Heart left ventricle (tissue), 13 donors: ENCODE data around the gene ZNF536.

ENCODE experiments used
- CTCF ChIP-seq, 12 donors: fragments of 200-600 bp; sonication (generic) in 4 of 12; IDR thresholded peaks; one replicate each; pipeline versions ENCODE4 v1.5.0 to v1.8.0; 2018 to 2022; ENCODE audit warnings: antibody characterized with exemption in 12 of 12, mild to moderate bottlenecking in 5 of 12
- POLR2A ChIP-seq, 2 donors: fragments of 450-650 bp; IDR thresholded peaks; one replicate each; pipeline ENCODE4 v1.6.1; 2017; ENCODE audit warnings: antibody characterized with exemption in 2 of 2, mild to moderate bottlenecking in 2 of 2, moderate library complexity in 2 of 2
- donor health status: ischemic (EF 13 %, LVEDD 7.1; RV severe dilation, severe dysfunction).
- donor health status: DM: no; HTN: yes; CAD: no.
- donor health status: DM: no; HTN: no; CAD: no.
- donor health status: ischemic (EF 25% LVEDD 6.9; RV normal size, moderate dysfunction).
- donor health status: ischemic (EF 25% LVEDD 5.7; RV mildly dilated, moderate dysfunction).
- donor health status: ischemic (EF 35%, LVEDD 5.7; RV mildly dilated, moderate dysfunction).
- donor health status: nonischemic (EF 11% LVEDD 7.7; RV severe dilation, severe dysfunction).
- donor health status: DM: yes; HTN: yes; CAD: no.
- donor health status: PGD.
- donor health status: ischemic (EF 29% LVEDD 5.4; RV normal size, mild dysfunction).
- donor health status: nonischemic (EF 23%, LVEDD 6.1; RV moderate dilation, normal function).

- no peak for TF ChIP-seq CTCF (IDR thresholded peaks at IDR 0.05)
- TF ChIP-seq POLR2A (IDR thresholded peaks at IDR 0.05) = no peak
Observed at GRCh38 chr19:30367006-30367405, 5.2 kb upstream of the ZNF536 start.
